Astrocyte of the hippocampus (primary cell): ENCODE measurements around the gene RAPGEF5.

ENCODE experiments used
- DNase-seq: peaks from one replicate; pipeline ENCODE4 v3.0.0; 2011; ENCODE audit warnings: low read depth, low spot score

The RAPGEF5 gene

DNA sequence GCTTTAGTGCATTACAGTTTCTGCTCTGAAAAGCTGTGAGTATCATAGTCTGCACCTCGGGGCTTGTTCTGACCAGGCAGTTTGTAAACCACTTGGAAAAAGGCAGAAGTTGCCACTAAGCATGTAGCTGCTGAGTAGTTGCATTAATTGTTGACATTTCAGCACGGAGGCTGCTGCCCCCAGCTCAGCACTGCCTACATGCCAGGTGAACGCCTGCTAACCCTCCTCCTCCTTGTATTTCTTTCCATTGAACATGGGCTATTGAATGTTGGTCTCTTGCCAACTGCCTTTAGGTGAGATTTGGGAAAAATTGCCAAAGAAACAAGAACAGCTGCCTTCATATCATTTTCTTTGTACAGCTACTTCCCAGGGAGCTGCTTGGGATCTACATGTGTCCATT lies 164.2 kb downstream of the RAPGEF5 start:
- no peak for DNase-seq

DNA sequence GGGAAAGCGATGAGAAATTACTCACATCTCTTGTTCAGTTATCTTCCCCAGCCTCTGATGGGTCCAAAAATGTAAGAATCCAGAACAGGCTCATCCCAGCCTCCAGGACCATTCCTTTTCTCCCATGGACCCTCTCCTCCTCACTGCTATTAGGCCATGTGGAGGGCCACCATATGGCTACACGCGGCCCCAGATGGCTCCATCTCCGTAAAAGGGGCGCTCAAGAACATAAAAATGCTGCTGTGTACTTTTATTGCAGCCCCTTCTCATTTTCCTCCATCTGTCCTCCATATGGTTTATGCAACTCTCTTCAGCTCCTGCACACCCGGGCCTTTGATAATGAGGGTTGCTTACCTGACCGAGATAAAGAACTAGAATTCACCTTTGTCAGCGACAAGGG lies 166.2 kb downstream of the RAPGEF5 start:
- no peak for DNase-seq

DNA sequence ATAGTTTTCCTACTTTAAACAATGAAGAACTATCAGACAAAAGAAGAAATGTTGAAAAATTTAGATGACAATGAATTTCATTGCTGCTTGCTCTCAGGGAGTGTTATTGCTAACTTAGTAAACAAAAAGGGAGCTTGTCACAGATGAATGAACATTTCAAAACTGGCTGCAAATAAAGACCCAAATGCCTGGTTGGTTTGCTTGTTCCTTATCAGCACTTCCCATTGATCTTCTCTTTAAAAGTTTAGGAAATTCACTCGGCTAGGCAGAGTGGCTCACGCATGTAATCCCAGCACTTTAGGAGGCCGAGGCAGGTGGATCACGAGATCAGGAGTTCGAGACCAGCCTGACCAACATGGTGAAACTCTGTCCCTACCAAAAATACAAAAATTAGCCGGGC lies 167.2 kb downstream of the RAPGEF5 start:
- DNase-seq: peak; percentile 7

DNA sequence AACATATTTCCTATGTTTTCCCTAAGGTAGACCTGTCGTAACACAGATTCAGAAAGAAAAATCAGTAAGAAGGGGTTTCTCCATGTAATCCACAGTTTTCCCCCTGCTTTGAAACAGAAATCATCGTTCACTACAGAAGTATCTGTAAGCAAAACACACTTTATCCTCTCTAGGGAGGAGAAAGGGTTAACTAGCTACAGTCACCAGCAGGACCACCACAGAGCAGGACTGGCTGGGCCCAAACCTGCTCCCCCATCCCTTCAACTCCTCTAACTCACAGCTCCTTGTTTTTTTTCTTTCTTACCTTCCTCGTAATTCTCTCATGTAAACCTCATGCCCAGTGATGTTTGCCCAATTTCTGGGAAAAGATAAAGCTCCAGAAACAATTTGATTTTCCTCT lies 167.7 kb downstream of the RAPGEF5 start:
- DNase-seq: no peak

DNA sequence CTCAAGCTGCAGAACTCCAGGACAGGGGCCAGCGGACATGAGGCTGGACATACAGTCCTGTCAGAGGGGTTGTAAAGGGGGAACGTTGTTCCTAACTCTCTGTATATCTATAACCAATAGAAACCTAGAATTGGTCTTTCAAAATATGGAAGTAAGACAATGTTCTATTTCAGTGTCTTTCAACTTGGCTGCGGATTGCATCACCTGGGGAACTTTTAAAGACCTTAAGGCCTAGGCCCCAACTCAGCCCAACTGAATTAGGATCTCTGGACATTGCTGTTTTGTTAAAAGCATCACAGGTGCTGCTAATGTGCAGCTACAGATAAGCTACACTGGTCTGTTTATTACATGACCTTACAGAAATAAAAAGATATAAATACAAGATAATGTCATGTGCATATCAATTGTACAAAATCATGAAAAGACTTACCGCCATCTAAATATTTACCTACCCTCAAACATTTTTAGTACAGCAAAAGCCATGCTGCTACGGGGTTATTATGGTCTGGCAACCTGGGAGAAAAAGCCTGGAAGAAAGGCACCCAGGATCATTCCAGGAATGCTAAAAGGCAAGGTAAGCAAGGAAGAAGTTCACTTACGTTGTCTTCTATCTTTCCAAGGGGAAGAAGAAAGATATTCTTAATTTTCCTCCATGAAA lies 169.1 kb downstream of the RAPGEF5 start:
- DNase-seq: no peak

DNA sequence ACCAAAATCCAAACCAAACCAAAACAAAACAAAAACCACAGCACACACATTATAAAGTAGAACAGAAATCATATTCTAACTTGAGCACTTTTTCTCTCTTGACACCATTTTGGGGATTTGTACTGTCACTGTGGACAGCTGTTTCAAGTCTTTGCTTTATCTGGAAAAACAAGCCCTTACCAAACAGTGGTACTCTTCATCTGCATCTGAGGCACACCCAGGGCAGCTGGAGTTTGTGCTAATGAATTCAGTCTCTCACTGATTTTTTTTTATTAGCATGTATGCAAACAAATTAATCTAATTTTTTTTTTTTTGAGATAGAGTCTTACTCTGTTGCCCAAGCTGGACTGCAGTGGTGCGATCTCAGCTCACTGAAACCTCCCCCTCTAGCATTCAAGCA lies 171.4 kb downstream of the RAPGEF5 start:
- no peak for DNase-seq

DNA sequence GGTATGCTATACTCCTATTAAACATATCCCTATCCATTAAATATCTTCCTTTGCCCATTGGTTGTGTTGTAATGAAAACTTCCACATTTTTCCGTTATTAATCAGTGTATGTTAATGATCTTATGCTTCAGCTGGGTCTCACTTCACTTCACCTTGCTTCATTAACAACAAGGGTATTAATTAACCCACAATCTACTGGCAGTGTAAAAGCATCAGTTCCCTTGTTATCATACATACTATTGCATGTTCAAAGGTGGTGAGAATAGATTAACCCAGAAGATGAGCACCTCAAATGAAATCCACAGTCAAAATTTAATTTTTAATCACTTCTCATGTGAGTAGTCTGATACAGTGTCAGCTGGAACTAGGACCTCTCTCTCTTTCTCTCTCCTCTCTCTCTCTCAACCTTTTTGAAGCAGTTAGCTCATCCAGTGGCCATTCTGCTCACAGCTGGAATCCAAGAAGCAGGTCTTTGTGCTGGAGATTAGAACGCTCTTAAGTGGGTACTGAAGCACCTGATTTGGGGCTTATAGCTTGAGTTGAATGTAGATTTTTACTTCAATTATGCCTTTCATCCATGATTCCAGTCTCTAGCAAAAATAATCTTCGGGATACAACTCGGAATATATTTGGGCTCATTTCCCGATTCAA lies 172.3 kb downstream of the RAPGEF5 start:
- DNase-seq: no peak

DNA sequence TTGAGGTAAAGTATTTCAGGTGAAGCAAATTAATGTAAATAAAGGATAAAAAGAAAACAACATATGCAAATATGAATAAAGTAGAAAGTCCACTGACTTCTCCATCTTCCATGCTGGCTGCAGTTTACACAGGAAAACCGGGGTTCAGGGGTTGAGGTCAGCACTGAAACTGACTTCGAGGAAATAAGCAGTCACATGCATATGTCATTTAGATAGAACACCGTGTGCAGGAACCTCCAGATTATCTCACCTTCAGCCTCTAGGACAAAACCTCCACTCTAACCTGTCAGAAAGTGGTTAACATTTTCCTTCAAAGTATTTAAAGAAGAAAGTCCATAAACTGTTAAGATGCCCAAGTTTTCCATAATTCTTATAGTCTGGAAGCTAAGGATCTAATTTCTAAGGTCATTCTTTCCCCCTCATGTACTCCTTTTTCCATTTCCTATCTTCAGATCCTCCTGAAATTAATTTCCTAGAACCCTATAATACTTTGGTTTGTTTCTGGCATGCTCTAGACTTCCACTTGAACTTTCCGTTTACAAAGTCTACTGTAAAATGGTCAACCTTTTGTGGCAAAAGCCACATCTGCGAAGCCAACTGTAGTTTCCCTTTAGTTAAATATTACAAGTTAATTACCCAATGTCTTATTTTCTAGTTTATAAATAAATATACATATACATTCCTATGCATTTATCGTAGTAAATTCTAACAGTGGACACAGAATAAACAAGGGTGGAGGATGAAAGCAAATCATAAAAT lies 173.3 kb downstream of the RAPGEF5 start:
- DNase-seq: no peak

DNA sequence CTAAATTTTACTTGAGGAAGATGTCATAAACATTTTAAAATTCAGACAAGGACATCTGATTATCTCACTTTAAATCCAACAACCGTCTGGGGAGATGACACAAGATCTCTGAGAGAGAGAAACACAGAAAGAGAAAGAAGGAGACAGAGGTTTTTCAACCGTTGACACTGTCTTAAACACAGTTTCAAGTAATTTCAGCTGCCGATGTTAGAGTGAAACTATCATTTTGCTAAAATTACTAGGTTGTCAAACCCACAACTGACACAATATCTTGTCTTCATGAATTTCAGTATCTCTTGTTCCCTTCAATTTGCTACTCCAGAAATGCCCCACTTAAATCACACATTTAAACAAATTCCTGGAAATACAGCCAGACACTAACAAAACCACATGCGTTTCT lies 174.8 kb downstream of the RAPGEF5 start:
- no peak for DNase-seq

DNA sequence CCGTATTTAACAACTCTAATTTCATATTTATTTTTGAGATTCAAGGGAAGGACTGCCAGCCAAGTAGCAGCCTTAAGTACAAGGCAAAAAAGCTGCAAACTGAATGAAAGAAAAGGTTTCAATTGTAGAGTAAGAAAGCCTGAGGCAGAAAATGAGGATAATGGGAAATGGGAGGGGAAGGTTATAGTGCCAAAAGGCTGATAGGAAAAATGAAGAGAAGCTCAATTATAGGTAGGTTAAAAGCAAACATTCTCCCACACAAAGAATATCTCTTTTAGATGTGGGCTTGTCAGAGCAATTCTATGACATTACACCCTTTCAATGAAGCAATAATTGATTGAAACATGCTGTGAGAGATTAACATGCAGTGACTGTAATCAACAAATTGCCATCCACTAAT lies 175.3 kb downstream of the RAPGEF5 start:
- no peak for DNase-seq

DNA sequence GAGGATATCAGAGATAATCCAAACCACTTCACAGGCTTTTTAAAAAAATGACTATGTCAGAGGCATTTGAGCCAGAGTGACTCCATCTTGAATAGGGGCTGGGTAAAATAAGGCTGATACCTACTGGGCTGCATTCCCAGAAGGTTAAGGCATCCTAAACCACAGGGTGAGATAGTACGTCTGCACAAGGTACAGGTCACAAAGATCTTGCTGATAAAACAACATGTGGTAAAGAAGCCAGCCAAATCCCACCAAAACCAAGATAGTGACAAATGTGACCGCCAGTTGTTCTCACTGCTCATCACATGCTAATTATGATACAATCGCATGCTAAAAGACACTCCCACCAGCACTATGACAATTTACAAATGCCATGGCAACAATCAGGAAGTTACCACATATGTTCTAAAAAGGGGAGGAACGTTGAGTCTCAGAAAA lies 177.5 kb downstream of the RAPGEF5 start:
- DNase-seq: peak; percentile 6

DNA sequence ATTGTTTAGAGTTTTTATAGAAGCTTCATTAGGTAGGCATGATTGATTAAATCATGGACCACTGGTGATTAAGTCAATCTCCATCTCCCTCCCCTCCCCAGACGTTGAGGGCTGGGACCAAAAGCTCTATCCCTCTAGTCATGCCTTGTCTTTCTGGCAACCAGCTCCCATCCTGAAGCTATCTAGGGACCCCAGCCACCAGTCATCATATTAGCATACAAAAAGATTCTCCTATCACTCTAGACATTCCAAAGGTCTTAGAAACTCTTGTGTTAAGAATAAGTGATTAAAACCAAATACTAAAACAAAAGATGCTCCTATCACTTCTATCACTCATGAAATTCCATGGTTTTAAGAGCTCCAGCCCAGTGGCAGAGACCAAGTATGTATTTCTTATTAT lies 178.2 kb downstream of the RAPGEF5 start:
- DNase-seq: no peak

DNA sequence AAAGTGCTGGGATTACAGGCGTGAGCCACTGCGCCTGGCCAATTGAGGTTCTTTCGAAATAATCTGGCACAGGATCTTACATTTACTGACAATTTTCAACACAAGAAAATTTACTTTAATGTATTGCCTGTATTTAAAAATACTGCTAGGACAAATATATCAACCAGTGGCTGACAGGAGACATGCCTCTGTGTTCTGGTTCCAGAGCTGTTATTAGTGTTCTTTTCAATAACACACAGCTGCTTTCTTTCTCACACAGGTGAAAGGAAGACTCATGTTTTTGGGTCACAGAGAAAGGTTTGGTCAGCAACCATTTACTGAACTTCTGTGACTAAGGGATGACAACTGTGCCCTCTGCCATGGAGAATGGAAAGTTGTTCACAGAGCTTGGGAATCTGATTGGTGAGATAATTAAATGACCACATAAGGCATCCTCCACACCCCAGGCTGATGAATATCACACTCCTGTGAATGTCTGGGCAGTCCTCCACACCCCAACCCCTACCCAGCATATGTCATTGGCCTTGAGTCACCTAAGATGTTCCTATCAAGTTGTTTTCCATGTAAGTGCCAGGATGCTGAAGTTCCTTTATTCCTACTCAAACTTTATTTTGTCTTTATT lies 180.1 kb downstream of the RAPGEF5 start:
- DNase-seq: no peak

DNA sequence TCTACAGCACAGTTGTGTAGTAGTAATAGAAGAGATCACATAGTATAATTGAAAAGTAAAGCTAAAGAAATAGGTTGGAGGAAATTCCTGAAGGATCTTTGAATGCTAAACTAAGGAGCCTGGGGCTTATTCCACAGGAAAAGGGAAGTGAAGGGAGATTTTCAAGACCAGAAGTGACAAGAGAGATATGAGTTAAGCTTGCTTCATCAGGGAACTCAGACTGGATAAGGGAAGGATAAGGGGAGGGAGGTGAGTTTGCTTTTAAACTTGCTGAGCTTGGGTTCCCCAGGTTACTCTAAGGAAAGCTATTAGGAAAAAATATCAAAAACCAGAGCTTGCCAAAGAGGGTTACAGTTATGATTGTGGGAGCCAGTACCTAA lies 182.4 kb downstream of the RAPGEF5 start:
- DNase-seq: no peak

DNA sequence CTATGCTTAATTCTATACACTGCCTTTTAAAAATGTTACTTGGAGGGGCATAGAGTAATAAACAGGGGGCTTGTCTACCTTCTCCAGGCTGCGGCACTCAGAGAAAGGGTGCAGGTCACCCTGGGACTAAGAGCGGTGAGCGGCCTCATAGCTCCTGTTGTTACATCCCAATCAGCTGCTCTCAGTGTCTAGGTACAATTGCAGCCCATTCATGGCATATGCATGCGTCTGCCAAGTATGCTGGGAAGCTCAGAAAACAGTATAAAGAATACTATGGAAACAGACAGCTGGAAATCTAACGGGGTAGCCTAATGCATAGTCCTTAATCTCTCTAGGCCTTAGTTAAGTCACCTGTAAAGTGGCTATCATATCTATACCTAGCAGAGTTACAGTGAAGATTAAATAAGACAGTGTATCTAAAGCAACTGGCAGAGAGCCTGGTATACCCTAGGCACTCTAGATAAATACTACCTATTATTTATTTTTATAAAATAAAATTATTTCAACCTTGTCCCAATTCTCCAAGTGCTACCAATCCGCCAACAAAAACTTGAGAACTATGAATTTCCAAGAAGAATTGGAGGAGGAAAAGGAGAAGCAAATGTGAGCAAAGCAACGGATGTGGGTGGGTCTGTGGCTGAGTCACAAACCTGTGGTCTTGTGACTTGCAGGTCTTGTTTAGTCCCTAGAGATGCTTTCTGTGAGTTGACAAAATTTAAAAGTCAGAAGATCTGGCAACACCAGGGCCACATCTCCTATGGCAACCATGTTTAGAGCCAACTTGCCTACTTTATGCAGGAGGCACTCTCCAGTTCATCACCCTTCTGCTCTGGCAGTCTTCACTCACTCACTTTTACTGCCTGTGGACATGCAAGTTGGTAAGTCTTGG lies 183.0 kb downstream of the RAPGEF5 start:
- DNase-seq: no peak

DNA sequence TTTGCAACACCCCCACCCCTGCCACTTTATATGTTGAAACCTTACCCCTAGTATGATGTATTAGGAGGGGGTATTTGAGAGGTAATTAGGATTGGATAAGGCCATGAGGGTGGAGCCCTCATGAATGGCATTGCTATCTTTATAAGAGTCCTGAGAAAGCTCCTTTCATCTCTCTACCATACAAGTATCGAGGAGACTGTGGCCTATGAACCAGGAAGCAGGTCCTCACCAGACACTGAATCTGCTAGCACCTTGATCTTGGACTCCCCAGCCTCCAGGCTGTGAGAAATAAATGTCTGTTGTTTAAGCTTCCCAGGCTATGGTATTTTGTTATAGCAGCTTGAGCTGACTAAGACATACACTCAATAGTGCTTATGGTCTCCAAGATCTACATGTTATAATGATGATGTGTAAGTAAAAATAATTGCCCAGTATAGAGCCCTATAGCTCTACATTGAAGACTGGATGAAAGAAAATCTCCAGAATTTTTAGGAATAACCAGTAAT lies 188.8 kb downstream of the RAPGEF5 start:
- DNase-seq: no peak

DNA sequence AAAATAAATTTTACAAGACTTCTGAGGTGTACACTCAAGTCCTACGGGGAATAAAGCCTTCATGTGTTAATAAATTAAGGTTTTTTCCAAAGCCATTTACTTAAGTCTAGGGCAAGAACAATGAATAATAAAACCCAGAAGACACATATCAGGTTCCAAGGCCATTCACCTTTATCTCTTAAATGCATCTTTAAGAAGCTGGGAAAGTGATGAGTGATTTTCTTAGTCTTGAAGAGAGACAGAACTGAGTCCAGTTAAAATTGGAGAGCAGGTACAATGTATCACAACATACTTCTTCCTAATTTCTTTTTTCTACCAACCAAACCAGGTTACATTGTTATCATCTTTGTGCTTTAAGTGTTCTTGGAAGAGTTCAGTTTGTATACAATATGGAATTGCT lies 189.5 kb downstream of the RAPGEF5 start:
- no peak for DNase-seq

DNA sequence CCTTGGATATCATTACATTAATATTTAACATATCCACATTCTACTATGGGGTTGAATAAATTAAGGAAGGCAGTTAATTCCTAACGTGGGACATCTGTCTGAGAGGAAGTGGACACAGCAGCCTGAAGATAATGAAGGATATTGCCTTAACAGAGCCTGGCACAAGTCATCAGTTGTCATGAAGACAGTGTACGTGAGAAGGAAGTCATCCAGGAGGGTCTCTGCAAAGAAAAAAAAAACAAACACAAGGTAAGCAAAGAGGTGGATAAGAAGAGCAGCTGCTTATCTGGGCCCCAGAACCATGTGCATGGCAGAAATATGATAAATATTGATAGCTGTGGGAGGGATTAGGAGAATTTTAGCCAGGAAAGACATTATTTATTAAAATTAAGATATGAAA lies 190.0 kb downstream of the RAPGEF5 start:
- no peak for DNase-seq

DNA sequence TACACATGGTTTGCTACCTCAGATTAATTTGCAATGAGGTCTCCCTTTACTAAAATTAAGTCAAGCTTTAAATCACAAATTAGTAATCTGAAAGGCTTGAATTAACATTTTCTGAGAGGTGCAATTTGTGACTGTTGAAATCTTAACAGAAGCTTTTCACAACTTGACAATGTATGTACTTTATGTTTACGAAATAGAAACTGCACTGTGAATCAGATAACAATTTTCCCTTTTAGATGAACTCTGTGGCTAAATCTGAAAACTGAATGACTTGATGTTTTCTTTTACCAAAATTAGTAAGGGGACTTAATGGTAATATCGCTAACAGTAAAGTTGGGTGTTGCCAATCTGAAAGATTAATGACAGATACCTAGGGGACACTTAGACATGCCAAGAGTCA lies 197.6 kb downstream of the RAPGEF5 start:
- no peak for DNase-seq

DNA sequence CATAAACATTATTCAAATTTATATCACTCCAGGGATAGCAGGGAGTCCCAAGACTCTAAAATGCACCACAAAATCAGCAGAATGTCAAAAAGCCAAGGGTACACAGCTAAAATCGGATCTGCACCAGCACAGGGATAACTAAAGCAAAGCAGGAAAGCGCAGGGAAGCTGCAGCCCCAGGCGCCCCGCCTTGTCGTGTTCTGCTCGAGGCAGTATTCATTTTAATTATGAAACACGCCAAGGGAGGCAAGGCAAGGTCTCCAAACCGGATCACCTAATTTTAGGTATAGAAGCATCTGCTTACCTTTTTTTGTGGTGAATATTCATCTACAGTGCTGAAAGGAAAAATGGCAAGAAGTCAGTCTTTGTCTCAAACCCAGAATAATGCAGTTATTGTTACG lies 199.4 kb downstream of the RAPGEF5 start:
- DNase-seq: no peak

DNA sequence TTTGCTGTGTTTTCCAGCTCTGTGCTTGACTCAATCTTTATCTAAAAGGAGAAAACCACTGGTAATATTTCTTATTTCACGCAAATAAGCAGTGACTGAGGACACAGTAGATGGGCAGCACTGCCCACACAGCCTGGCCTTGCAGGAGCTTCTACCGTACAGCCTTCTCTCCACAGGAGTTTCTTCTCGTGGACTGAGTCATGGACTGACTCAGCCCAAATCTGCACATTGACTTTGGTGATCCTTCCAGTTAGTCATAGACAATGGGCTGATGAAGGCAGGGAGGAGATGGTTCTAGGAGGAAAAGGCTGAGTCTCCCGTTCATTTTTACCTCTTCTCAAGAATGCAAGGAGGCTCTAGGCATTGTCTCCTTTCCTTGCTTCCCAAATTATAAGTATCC lies 200.7 kb downstream of the RAPGEF5 start:
- peak; percentile 52 for DNase-seq
